Skeletal muscle tissue (tissue), 4 donors: ENCODE data around the gene IKZF4. TPM values are rescaled to one million over a fixed set of nuclear protein-coding genes. Genes with fewer than 3 reads are reported as not detected.
"Not testable (repeated sequence)": the region's sequence is repeated elsewhere in the genome, so short reads cannot be mapped to it uniquely, and the experiment has no call there.

Experiments
- H3K27ac ChIP-seq: one replicate; pipeline ENCODE4 v1.7.0; 2013; ENCODE audit warnings: mild to moderate bottlenecking, low read depth, low read length, inconsistent platforms
- H3K27me3 ChIP-seq, 3 donors: one replicate each; pipeline ENCODE4 v1.7.0; 2013; ENCODE audit warnings: low read length in 3 of 3; ENCODE audit not compliant: control insufficient read depth in 3 of 3, insufficient read depth in 3 of 3
- H3K36me3 ChIP-seq, 3 donors: one replicate each; pipeline ENCODE4 v1.7.0; 2013; ENCODE audit warnings: low read length in 3 of 3; ENCODE audit not compliant: control insufficient read depth in 3 of 3, insufficient read depth in 3 of 3
- H3K4me1 ChIP-seq, 3 donors: one replicate each; pipeline ENCODE4 v1.7.0; 2013; ENCODE audit warnings: low read length in 3 of 3, mild to moderate bottlenecking in 3 of 3; ENCODE audit not compliant: control insufficient read depth in 3 of 3, insufficient read depth in 3 of 3
- H3K4me3 ChIP-seq, 3 donors: one replicate each; pipeline ENCODE4 v1.7.0; 2013; ENCODE audit warnings: low read length in 3 of 3
- H3K9ac ChIP-seq, 3 donors: one replicate each; pipeline ENCODE4 v1.7.0; 2013; ENCODE audit warnings: low read length in 3 of 3, mild to moderate bottlenecking in 3 of 3, moderate library complexity in 2 of 3, low read depth in 1 of 3
- H3K9me3 ChIP-seq, 3 donors: one replicate each; pipeline ENCODE4 v1.7.0; 2013; ENCODE audit warnings: low read length in 3 of 3; ENCODE audit not compliant: control insufficient read depth in 3 of 3
- total RNA-seq: library from RNA; depleted of rRNA; stranded (reverse); fragments of >200 nt; gene quantifications from one replicate; pipeline ENCODE4 v1.2.3, GENCODE V29; 2014
- donor health status: Osteomylitis.

IKZF4 gene
- total RNA-seq, 1 donor from 2014 or later, result 1.6 TPM

GRCh38 chr12:55996715-55997534, 23.9 kb upstream of the IKZF4 start, which contains the start of gene SUOX:
TSS of gene SUOX (plus strand) at chr12:55997276. CDS start at chr12:56002222, 4,946 bp downstream.
- peak within 1 kb of the TSS; percentile 74 for H3K27ac ChIP-seq
- H3K9ac ChIP-seq, result peak within 1 kb of the TSS; percentile 93 to 98 (median 98)
- H3K9me3 ChIP-seq, result no peaks in the 10 kb centered on the region
- peak within 1 kb of the TSS; percentile 96 to 99 (median 97) for H3K4me3 ChIP-seq
- peaks cover 20 to 26% (median 24%) of the 10 kb centered on the region in 3 donors for H3K36me3 ChIP-seq
- no peaks in the 10 kb centered on the region for H3K27me3 ChIP-seq
- H3K4me1 ChIP-seq, result peaks cover 11 to 17% (median 15%) of the 10 kb centered on the region in 3 donors

GRCh38 chr12:55997535-55997859, 23.3 kb upstream of the IKZF4 start:
- Histone ChIP-seq H3K9me3 (no peaks in the 10 kb centered on the region), H3K9ac (peak overlapping the region; percentile 93 to 98 (median 98)), H3K36me3 (peaks cover 19 to 26% (median 19%) of the 10 kb centered on the region in 3 donors), H3K4me1 (peaks cover 11 to 17% (median 15%) of the 10 kb centered on the region in 3 donors), H3K4me3 (peak overlapping the region; percentile 96 to 99 (median 97)), H3K27ac (peak overlapping the region; percentile 74), H3K27me3 (no peaks in the 10 kb centered on the region)

- not testable (repeated sequence) for H3K9ac ChIP-seq, H3K9me3 ChIP-seq, H3K27me3 ChIP-seq, H3K4me3 ChIP-seq, H3K27ac ChIP-seq
- peaks cover 18 to 20% (median 20%) of the 10 kb centered on the region in 3 donors for H3K36me3 ChIP-seq
- H3K4me1 ChIP-seq, result peaks cover 11 to 17% (median 15%) of the 10 kb centered on the region in 3 donors
Observed at GRCh38 chr12:55999522-55999921, 21.3 kb upstream of the IKZF4 start.

- not testable (repeated sequence) for H3K4me3 ChIP-seq, H3K9me3 ChIP-seq, H3K27ac ChIP-seq, H3K27me3 ChIP-seq
- peak overlapping the region in 2 of 3 donors; percentile 58 to 64 for H3K9ac ChIP-seq
- peaks cover 11 to 17% (median 15%) of the 10 kb centered on the region in 3 donors for H3K4me1 ChIP-seq
- H3K36me3 ChIP-seq, result peaks cover 20 to 24% (median 23%) of the 10 kb centered on the region in 3 donors
Observed at GRCh38 chr12:55999999-56000540, 20.8 kb upstream of the IKZF4 start.

- H3K9me3 ChIP-seq, result no peaks in the 10 kb centered on the region
- no peak overlapping the region for H3K4me3 ChIP-seq
- no peaks in the 10 kb centered on the region for H3K27me3 ChIP-seq
- H3K36me3 ChIP-seq, result peaks cover 20 to 23% (median 21%) of the 10 kb centered on the region in 3 donors
- peak overlapping the region in 1 of 3 donors; percentile 58 for H3K9ac ChIP-seq
- peaks cover 8 to 15% (median 14%) of the 10 kb centered on the region in 3 donors for H3K4me1 ChIP-seq
- peak overlapping the region; percentile 60 for H3K27ac ChIP-seq
Observed at GRCh38 chr12:56001487-56002100, 19.2 kb upstream of the IKZF4 start.

- peaks cover 4 to 11% (median 5%) of the 10 kb centered on the region in 3 donors for H3K4me1 ChIP-seq
- H3K9ac ChIP-seq, H3K4me3 ChIP-seq, H3K9me3 ChIP-seq, H3K27ac ChIP-seq, H3K27me3 ChIP-seq: not testable (repeated sequence)
- H3K36me3 ChIP-seq, result peaks cover 20 to 23% (median 21%) of the 10 kb centered on the region in 3 donors
Observed at GRCh38 chr12:56003376-56003775, 17.5 kb upstream of the IKZF4 start.

- Histone ChIP-seq H3K36me3 (peaks cover 20 to 23% (median 21%) of the 10 kb centered on the region in 3 donors), H3K4me1 (peaks cover 2 to 9% (median 5%) of the 10 kb centered on the region in 3 donors), H3K4me3 (no peak overlapping the region), H3K9ac (no peak overlapping the region), H3K9me3 (no peaks in the 10 kb centered on the region), H3K27me3 (no peaks in the 10 kb centered on the region), H3K27ac (no peak overlapping the region)
Observed at GRCh38 chr12:56004211-56004610, 16.6 kb upstream of the IKZF4 start.

GRCh38 chr12:56007564-56008559, 13.0 kb upstream of the IKZF4 start:
- Histone ChIP-seq H3K27ac (peak overlapping the region; percentile 79), H3K4me3 (peak overlapping the region; percentile 92 to 97 (median 92)), H3K27me3 (no peaks in the 10 kb centered on the region), H3K4me1 (peaks cover 2 to 9% (median 5%) of the 10 kb centered on the region in 3 donors), H3K36me3 (peaks cover 14 to 25% (median 18%) of the 10 kb centered on the region in 3 donors), H3K9ac (peak overlapping the region; percentile 75 to 90 (median 76)), H3K9me3 (no peaks in the 10 kb centered on the region)

GRCh38 chr12:56010111-56010570, 10.7 kb upstream of the IKZF4 start:
- no peak overlapping the region for H3K27ac ChIP-seq
- no peaks in the 10 kb centered on the region for H3K9me3 ChIP-seq
- H3K4me1 ChIP-seq, result peaks cover 2 to 9% (median 5%) of the 10 kb centered on the region in 3 donors
- no peak overlapping the region for H3K4me3 ChIP-seq
- H3K36me3 ChIP-seq, result peaks cover 3 to 9% (median 4%) of the 10 kb centered on the region in 3 donors
- H3K27me3 ChIP-seq, result no peaks in the 10 kb centered on the region
- H3K9ac ChIP-seq, result no peak overlapping the region
